Neural progenitor cell (in vitro differentiated cells): ENCODE measurements around the gene KASH5.

Experiments
- CTCF ChIP-seq: fragments of 200-600 bp; sonication (generic); IDR thresholded peaks from 2 replicates; pipeline ENCODE4 v1.5.1; 2017; ENCODE audit warnings: antibody characterized with exemption, mild to moderate bottlenecking
- EZH2 ChIP-seq: fragments of 200-600 bp; sonication (generic); IDR thresholded peaks from 2 replicates; pipeline ENCODE4 v1.6.1; 2017; ENCODE audit warnings: antibody characterized with exemption, mild to moderate bottlenecking, moderate library complexity
- EZH2phosphoT487 ChIP-seq: fragments of 200-600 bp; sonication (generic); IDR thresholded peaks from 2 replicates; pipeline ENCODE4 v1.6.1; 2017; ENCODE audit warnings: antibody characterized with exemption

DNA sequence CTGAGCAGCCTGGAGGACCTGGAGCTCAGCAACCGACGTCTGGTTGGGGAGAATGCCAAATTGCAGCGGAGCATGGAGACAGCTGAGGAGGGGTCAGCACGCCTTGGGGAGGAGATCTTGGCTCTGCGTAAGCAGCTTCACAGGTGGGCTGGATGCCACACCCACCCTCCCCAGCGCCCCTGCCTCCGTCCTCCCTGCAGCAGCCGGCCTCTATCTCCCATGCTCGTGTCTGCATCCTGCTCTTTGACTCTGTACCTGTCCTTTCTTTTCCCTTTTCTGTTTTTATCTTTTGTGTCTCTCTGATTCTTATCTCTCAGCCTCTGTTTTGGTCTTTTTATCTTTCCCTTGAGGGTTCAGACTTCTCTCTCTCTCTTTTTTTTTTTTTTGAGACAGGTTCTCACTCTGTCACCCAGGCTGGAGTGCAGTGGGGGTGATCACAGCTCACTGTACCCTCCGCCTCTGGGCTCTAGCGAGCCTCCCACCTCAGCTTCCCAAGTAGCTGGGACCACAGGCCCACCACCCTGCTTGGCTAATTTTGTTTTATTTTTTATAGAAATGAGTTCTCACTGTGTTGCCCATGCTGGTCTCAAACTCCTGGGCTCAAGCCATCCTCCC is 10.1 kb downstream of the KASH5 start:
- TF ChIP-seq CTCF: no peak
- no peak for TF ChIP-seq EZH2
- TF ChIP-seq EZH2phosphoT487: no peak
